Astrocyte of the spinal cord (primary cell): Measurements from ENCODE around the gene ITGA6.

ENCODE experiments used
- DNase-seq: peaks from one replicate; pipeline ENCODE4 v3.0.0; 2011; ENCODE audit warnings: low read depth, low spot score
- H3K4me3 ChIP-seq: 2 replicates; pipeline ENCODE4 v1.5.1; 2011; ENCODE audit warnings: low read depth, mild to moderate bottlenecking, low read length, moderate library complexity
- in situ Hi-C: cut with HindIII; loops from 2 replicates; pipeline ENCODE4 v1.10.0; 2017; ENCODE audit warnings: low sequenced_read_pairs
- TF ChIP-seq, protein P1 (sequence below): IDR thresholded peaks from 2 replicates; pipeline ENCODE4 v1.5.1; 2012; ENCODE audit warnings: low read depth, mild to moderate bottlenecking, low read length, inconsistent platforms

The ITGA6 gene

DNA sequence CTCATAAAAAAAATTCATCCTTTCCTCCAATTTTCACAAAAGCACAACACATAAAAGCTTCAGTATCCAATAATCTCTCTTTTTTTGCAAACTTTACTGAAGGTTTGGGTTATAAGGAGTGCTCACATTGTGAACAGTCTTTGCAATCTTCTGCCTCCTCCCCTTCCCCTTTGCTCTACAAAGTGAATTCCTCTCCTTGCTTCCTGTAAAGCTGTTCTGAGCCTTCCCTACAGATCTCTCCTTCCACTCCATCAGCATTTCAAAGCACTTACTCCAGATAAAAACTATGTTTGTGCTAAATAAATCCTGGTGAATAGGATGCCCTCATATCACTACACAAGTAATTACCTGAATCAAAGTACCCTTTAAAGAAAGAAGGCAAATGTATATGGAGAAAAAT is 123.9 kb downstream of the ITGA6 start:
- TF ChIP-seq, protein P1, sequence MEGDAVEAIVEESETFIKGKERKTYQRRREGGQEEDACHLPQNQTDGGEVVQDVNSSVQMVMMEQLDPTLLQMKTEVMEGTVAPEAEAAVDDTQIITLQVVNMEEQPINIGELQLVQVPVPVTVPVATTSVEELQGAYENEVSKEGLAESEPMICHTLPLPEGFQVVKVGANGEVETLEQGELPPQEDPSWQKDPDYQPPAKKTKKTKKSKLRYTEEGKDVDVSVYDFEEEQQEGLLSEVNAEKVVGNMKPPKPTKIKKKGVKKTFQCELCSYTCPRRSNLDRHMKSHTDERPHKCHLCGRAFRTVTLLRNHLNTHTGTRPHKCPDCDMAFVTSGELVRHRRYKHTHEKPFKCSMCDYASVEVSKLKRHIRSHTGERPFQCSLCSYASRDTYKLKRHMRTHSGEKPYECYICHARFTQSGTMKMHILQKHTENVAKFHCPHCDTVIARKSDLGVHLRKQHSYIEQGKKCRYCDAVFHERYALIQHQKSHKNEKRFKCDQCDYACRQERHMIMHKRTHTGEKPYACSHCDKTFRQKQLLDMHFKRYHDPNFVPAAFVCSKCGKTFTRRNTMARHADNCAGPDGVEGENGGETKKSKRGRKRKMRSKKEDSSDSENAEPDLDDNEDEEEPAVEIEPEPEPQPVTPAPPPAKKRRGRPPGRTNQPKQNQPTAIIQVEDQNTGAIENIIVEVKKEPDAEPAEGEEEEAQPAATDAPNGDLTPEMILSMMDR = no peak
- H3K4me3 ChIP-seq = no peak overlapping the region
- in situ Hi-C loops = no loop called here
- no peak for DNase-seq

DNA sequence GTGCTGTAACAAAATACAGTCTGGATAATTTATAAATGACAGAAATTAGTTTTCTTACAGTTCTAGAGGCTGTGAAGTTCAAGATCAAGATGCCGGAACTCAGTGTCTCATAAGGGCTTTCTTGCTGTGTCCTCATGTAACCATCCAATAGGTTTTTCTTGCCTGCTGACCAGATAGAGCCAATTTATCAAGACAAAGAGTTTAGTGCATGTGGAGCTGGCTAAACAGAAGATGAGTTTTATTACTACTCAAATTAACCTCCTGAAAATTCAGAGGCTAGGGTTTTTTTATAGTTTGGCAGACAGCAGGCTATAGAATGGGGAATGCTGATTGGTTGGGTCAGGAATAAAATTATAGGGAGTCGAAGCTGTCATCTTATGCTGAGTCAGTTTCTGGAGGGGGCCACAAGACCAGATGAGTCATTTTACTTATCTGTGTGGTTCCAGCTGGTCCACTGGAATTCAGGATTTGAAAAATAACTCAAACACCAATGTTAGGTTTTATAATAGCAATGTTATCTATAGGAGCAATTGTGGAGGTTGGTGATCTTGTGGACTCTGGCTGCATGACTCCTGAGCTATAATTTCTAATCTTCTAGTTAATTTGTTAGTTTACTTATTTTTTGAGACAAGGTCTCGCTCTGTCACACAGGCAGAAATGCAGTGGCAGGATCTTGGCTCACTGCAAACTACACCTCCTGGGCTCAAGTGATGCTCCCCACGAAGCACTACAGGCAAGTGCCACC is 125.3 kb downstream of the ITGA6 start:
- TF ChIP-seq, protein P1 = no peak
- in situ Hi-C loops = no loop called here
- peak; percentile 83 for DNase-seq
- no peak overlapping the region for H3K4me3 ChIP-seq

DNA sequence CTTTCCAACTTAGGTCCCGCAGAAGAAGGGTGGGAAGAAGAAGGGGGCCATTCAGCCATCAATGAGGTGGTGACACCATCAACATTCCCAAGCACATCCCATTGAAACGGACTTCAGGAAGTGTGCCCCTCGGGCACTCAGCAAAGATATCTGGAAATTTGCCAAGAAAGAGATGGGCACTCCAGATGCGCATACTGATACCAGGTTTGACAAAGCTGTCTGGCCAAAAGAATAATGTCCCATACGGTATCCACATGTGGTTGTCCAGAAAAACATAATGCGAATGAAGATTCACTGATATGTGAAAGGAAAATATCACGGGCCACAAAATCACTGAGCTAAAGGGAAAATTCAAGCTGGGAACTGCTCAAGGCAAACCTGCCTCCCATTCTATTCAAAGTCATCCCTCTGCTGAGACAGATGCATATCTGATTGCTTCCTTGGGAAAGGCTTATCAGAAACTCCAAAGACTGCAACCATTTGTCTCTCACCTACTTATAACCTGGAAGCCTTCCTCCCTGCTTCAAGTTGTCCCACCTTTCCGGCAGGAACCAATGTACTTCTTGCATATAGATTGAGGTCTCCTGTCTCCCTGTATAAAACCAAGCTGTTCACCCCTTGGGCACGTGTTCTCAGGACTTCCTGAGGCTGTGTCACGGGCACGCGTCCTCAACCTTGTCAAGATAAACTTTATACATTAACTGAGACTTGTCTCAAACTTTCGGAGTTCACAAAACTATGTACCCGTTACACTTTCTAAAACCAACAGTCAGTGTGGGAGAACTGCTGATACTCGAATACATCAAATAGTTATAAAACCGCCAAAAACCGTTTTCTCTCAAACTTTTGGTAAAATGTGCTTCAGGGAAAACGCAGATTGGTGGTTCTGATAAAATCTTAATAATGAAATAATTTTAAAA is 127.2 kb downstream of the ITGA6 start:
- TF ChIP-seq, protein P1 = no peak
- in situ Hi-C loops = no loop called here
- H3K4me3 ChIP-seq = peak overlapping the region; percentile 75
- DNase-seq = no peak

DNA sequence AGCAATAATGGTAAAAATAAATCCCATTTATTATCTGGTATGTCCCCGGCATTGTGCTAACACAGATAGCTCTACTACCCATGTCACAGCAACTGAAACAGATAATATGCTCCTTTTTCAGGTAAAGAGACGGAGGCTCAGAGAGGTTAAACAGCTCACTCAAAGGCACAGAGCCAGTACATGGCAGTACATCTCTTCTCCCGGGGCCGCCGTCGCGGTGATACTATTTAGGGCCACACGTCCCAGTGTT is 127.8 kb downstream of the ITGA6 start:
- in situ Hi-C loops = no loop called here
- H3K4me3 ChIP-seq = peak overlapping the region; percentile 75
- DNase-seq = no peak
- TF ChIP-seq, protein P1 = no peak
